Transverse colon (tissue), 4 donors: Measurements from ENCODE around the gene LRRC8D. TPM values are rescaled to one million over a fixed set of nuclear protein-coding genes. Genes with fewer than 3 reads are reported as not detected.

Experiments
- DNase-seq: peaks from one replicate; pipeline ENCODE4 v3.0.0-alpha.2; 2019
- H3K27ac ChIP-seq, 4 donors: fragments of 200-600 bp; sonication (generic); 2 replicates each; pipeline ENCODE4 v1.5.1; 2016 to 2018; ENCODE audit warnings: inconsistent platforms in 4 of 4
- H3K27me3 ChIP-seq: fragments of 200-600 bp; sonication (generic); 2 replicates; pipeline ENCODE4 v1.5.1; 2017; ENCODE audit warnings: inconsistent platforms
- H3K36me3 ChIP-seq, 4 donors: fragments of 200-600 bp; sonication (generic); 2 replicates each; pipeline ENCODE4 v1.5.1; 2017 to 2019; ENCODE audit warnings: inconsistent platforms in 4 of 4
- H3K4me1 ChIP-seq, 4 donors: fragments of 200-600 bp; sonication (generic); 2 replicates each; pipeline ENCODE4 v1.5.1; 2017 to 2020; ENCODE audit warnings: inconsistent platforms in 4 of 4
- H3K4me3 ChIP-seq, 4 donors: fragments of 200-600 bp; sonication (generic); 1 replicate in 1 of 4; 2 replicates in 3 of 4; pipeline versions ENCODE4 v1.5.1 to v1.6.1; 2017 to 2019; ENCODE audit warnings: inconsistent platforms in 4 of 4
- H3K9me3 ChIP-seq, 2 donors: fragments of 200-600 bp; sonication (generic); 2 replicates each; pipeline ENCODE4 v1.5.1; 2017 to 2019; ENCODE audit warnings: inconsistent platforms in 2 of 2
- EP300 ChIP-seq: sonication (generic); formaldehyde crosslinking; IDR thresholded peaks from one replicate; pipeline ENCODE4 v1.6.1; 2017; ENCODE audit warnings: antibody characterized with exemption, low read depth
- POLR2A ChIP-seq: fragments of 450-650 bp; IDR thresholded peaks from one replicate; pipeline ENCODE4 v1.6.1; 2016; ENCODE audit warnings: antibody characterized with exemption, mild to moderate bottlenecking, moderate library complexity
- POLR2AphosphoS5 ChIP-seq, 3 donors: sonication (generic); formaldehyde crosslinking; IDR thresholded peaks; one replicate each; pipeline ENCODE4 v1.6.1; 2016; ENCODE audit warnings: antibody characterized with exemption in 3 of 3
- WGBS, 2 donors: methylation state at CpG; one replicate each; pipeline ENCODE4 v1.1.5; 2018; ENCODE audit warnings: low coverage in 1 of 2; 5-methylcytosine and 5-hydroxymethylcytosine counted together
- in situ Hi-C, 4 donors: fragments of 200-750 bp; cut with MboI; loops; one replicate each; pipeline versions ENCODE4 v1.15.0 to v1.15.1; 2017; ENCODE audit warnings: low sequenced_read_pairs in 3 of 4, low pct_ligation_motif_present in 1 of 4, low pct_unique_long_range_greater_than_20kb in 1 of 4
- intact Hi-C: fragments of 100-400 bp; cut with DNase I; formaldehyde crosslinking; loops from one replicate; pipeline ENCODE4 v1.15.1; 2023; ENCODE audit warnings: low total_unique reads
- total RNA-seq, 4 donors: library from RNA; depleted of rRNA; stranded (reverse); fragments of >200 nt; gene quantifications; one replicate each; pipeline ENCODE4 v1.1.0, GENCODE V29; 2016
- TF ChIP-seq, protein P1 (sequence below), 5 experiments: fragments of 200-600 bp in 3 of 5; fragments of 450-650 bp in 2 of 5; sonication (generic) in 3 of 5; IDR thresholded peaks; 1 replicate in 2 of 5; 2 replicates in 3 of 5; pipeline ENCODE4 v1.5.1; 2016 to 2017; ENCODE audit warnings: antibody characterized with exemption in 5 of 5, inconsistent platforms in 3 of 5, mild to moderate bottlenecking in 2 of 5, moderate library complexity in 1 of 5

LRRC8D gene
- total RNA-seq, 4 donors from 2014 or later = 8.2 to 81.5 (median 52.4) TPM

DNA sequence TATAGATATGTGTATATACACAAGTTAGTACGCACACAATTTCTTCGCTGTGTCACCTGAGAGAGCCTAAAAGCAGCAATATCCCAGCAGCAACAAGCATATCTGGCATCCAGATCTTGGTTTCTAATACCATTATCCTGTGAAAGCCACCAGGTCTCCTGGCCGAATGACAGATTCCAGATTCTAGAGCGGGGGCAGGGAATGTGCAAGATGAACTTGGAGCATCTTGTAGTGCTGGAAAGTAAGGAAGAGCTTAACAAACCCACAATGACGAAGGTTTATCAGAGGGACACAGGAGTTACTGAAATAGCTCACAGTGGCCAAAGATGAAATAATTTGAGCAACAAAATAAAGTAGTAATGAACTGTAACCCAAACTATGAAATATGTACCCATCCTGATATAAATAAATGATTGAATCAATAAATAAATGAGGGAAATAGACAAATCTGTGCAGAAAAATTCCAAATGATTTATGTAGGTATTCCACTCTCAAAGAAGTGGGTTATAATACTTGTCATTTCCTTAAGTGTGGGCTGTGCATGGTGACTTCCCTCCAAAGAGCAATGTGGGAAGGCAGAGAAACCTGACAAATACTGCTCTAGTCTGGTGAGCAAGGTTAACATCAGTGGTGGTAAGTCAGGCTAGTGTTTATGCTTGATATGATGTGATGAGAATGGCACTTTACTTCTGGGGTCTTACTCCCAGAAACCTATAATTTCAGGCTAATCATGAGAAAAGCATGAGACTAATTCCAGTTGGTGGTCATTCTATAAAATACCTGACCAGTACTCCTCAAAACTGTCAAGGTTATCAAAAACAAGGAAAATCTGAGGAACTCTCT lies 67.9 kb downstream of the LRRC8D start:
- no peak for DNase-seq
- Histone ChIP-seq H3K4me3 (no peak overlapping the region), H3K9me3 (no peaks in the 10 kb centered on the region), H3K36me3 (no peaks in the 10 kb centered on the region), H3K27me3 (no peaks in the 10 kb centered on the region), H3K4me1 (peaks cover 0 to 6% (median 0%) of the 10 kb centered on the region in 4 donors), H3K27ac (no peak overlapping the region)
- WGBS, 2 donors = 87 to 92% methylated on average over 5 of the region's 5 CpGs
- in situ Hi-C loops = no loop called here
- no peak for TF ChIP-seq POLR2A
- no peak for TF ChIP-seq EP300
- no peak for TF ChIP-seq POLR2AphosphoS5 (IDR thresholded peaks at IDR 0.05)
- TF ChIP-seq, protein P1, sequence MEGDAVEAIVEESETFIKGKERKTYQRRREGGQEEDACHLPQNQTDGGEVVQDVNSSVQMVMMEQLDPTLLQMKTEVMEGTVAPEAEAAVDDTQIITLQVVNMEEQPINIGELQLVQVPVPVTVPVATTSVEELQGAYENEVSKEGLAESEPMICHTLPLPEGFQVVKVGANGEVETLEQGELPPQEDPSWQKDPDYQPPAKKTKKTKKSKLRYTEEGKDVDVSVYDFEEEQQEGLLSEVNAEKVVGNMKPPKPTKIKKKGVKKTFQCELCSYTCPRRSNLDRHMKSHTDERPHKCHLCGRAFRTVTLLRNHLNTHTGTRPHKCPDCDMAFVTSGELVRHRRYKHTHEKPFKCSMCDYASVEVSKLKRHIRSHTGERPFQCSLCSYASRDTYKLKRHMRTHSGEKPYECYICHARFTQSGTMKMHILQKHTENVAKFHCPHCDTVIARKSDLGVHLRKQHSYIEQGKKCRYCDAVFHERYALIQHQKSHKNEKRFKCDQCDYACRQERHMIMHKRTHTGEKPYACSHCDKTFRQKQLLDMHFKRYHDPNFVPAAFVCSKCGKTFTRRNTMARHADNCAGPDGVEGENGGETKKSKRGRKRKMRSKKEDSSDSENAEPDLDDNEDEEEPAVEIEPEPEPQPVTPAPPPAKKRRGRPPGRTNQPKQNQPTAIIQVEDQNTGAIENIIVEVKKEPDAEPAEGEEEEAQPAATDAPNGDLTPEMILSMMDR (IDR thresholded peaks at IDR 0.05) = no peak
- intact Hi-C loops = no loop called here

DNA sequence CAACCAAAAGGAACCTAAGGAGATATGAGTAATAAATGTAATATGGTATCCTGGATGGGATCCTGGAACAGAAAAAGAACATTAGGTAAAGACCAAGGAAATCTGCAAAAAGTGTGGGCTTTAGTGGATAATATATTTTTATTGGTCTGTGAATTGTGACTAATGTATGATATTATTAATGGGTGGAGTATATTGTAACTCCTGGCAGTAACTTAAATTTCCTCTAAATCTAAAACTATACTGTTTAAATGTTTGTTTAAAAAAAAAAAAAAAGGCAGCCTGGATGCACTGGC lies 68.4 kb downstream of the LRRC8D start:
- in situ Hi-C loops = no loop called here
- Histone ChIP-seq H3K27ac (no peak overlapping the region), H3K27me3 (no peaks in the 10 kb centered on the region), H3K4me3 (no peak overlapping the region), H3K36me3 (no peaks in the 10 kb centered on the region), H3K4me1 (peaks cover 0 to 6% (median 0%) of the 10 kb centered on the region in 4 donors), H3K9me3 (no peaks in the 10 kb centered on the region)
- DNase-seq = no peak
- TF ChIP-seq, protein P1 (IDR thresholded peaks at IDR 0.05) = no peak
- no peak for TF ChIP-seq POLR2AphosphoS5 (IDR thresholded peaks at IDR 0.05)
- TF ChIP-seq EP300 = no peak
- TF ChIP-seq POLR2A = no peak
- intact Hi-C loops = no loop called here

DNA sequence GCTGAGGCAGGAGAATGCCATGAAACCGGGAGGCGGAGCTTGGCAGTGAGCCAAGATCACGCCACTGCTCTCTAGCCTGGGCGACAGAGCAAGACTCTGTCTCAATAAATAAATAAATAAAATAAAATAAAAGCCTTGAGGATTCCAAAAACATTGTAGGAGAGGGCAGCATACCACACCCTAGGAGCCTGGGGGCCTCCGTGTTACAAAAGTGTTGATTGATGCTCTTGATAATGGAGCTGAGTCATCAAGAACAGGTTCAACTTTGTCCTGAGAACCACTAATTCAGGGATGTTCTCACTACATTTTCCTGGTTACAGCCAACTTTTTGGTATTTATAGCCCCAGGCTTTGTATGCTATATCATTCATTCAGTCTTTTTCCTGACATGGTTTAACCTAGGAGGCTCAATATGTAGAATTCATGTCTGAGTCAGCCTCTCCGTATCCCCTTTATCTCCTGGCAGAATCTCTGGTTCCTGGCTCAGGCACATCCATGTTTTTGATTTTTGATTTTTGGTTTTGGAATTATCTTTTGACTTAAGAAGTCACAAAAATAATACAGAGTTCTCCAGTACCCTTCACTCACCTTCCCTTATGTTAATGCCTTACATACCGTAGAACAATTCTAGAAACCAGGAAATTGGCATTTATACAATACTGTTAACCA lies 69.4 kb downstream of the LRRC8D start:
- 74 to 81% methylated on average over 7 of the region's 7 CpGs for WGBS, 2 donors
- no peak for DNase-seq
- Histone ChIP-seq H3K27ac (no peak overlapping the region), H3K4me1 (peaks cover 0 to 6% (median 0%) of the 10 kb centered on the region in 4 donors), H3K9me3 (no peaks in the 10 kb centered on the region), H3K27me3 (no peaks in the 10 kb centered on the region), H3K36me3 (no peaks in the 10 kb centered on the region), H3K4me3 (no peak overlapping the region)
- intact Hi-C loops (no loop called here), in situ Hi-C loops (no loop called here)
- TF ChIP-seq POLR2A (no peak), POLR2AphosphoS5 (IDR thresholded peaks at IDR 0.05) (no peak)

DNA sequence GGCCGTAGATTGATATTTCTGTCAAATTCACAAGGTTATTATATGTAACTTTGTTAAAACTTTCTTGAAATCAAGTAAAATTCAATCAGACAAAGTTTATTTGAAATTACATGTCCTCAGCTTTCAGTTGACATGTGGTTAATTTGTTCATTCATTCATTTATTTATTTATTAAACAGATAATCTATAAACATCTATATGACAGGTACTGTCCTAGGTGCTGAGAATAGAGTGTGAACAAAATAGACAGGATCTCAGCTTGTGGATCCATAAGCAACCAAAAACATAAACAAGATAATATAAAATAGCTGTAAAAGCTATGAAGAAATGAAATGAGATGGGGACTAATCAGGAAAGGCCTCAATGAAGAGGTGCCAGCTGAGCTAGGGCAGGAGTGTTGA lies 72.0 kb downstream of the LRRC8D start:
- in situ Hi-C loops = no loop called here
- 91 to 100% methylated on average over 1 of the region's 1 CpG for WGBS, 2 donors

More for the DNA sequence above, 72.0 kb downstream of the LRRC8D start:
- DNase-seq = no peak
- Histone ChIP-seq H3K4me3 (no peak overlapping the region), H3K27me3 (no peaks in the 10 kb centered on the region), H3K27ac (no peak overlapping the region), H3K9me3 (no peaks in the 10 kb centered on the region), H3K4me1 (peaks cover 0 to 6% (median 0%) of the 10 kb centered on the region in 4 donors), H3K36me3 (no peaks in the 10 kb centered on the region)
- TF ChIP-seq POLR2AphosphoS5 (IDR thresholded peaks at IDR 0.05) (no peak), POLR2A (no peak), EP300 (no peak)
- TF ChIP-seq, protein P1 (IDR thresholded peaks at IDR 0.05) = no peak
- intact Hi-C loops = no loop called here
